Medulla oblongata (tissue), 1 donor: ENCODE data around the gene SPACA4.

Source experiments
- DNase-seq: peaks from one replicate; pipeline ENCODE4 v3.0.0-alpha.2; 2015; ENCODE audit errors: extremely low spot score

SPACA4 gene

DNA sequence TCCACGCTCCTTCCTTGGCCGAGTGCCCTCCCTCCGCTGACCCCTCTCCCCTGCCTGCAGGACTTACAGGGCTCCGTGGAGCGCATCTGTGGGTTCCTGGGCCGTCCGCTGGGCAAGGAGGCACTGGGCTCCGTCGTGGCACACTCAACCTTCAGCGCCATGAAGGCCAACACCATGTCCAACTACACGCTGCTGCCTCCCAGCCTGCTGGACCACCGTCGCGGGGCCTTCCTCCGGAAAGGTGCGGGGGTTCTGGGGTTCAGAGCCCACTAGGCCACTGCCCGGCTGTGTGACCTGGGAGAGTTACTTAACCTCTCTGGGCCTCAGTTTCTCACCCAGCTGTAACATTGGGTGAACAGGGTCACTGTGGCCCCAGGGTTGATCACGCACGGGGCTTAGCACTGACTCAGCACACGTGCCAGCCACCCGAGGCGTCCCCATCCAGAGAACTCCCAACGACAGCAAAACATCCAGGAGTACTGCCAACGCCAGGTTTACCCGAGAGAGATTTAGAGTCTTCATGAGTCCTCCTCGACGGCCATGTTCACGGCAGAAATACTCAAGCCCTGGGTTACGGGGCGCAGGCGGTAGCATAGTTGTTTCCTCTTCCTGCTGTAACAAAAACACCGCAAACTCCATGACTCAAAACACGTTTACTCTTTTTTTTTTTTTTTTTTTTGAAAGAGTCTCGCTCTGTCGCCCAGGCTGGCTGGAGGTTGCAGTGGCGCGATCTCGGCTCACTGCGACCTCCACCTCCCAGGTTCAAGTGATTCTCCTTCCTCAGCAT, 9.7 kb upstream of the SPACA4 start:
- DNase-seq: no peak

GRCh38 chr19:48598996-48599700, 7.4 kb upstream of the SPACA4 start:
- no peak for DNase-seq

DNA sequence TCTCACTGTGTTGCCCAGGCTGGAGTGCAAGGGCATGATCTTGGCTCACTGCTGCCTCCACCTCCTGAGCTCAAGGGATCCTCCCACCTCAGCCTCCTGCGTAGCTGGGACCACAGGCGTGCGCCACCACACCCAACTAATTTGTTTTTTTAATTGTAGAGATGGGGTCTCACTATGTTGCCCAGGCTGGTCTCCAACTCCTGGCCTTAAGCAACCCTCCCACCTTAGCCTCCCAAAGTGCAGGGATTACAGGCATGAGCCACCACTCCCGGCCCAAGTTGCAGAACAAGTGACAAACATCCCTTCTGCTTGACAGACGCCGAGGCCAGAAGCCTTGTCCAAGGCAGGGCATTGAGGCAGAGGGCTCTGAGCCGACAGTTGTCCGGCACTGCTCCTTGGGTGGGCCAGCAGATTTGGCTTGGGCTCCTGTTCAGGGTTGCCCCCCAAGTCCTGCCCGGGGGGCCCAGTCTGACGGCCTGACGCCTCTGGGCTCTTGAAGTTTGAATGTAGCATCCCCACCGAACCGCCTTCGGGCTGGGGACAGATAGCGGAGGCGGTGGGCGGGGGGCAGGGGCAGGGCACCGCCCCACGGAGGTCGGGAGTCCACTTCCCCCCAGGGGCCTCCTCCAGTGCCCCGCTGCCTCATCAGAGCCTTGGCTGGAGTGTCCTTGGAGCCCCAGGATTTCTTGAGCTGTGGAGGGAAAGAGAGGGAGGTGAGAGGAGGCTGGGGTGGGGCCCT, 5.7 kb upstream of the SPACA4 start:
- no peak for DNase-seq

DNA sequence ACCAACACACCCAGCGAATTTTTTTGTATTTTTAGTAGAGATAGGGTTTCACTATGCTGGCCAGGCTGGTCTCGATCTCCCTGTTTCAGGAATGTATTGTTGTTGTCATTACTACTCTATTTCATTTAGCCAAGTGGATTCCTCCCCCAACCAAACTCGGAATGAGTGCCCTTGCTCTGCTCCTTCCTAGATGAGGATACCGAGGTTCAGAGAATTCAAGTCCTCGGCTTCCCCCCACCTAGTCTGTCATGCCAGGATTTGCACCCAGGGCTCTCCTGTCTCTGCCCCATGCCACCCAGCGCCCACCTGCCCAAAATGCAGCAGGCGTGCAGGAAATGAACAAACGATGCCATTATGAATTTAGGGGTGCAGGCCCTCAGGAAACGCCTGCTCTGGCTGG, 3.5 kb upstream of the SPACA4 start:
- no peak for DNase-seq

GRCh38 chr19:48603449-48603848, 3.1 kb upstream of the SPACA4 start:
- no peak for DNase-seq

GRCh38 chr19:48603850-48604249, 2.7 kb upstream of the SPACA4 start:
- no peak for DNase-seq

- no peak for DNase-seq
Observed at GRCh38 chr19:48607359-48607755, 815 bp downstream of the SPACA4 start.

DNA sequence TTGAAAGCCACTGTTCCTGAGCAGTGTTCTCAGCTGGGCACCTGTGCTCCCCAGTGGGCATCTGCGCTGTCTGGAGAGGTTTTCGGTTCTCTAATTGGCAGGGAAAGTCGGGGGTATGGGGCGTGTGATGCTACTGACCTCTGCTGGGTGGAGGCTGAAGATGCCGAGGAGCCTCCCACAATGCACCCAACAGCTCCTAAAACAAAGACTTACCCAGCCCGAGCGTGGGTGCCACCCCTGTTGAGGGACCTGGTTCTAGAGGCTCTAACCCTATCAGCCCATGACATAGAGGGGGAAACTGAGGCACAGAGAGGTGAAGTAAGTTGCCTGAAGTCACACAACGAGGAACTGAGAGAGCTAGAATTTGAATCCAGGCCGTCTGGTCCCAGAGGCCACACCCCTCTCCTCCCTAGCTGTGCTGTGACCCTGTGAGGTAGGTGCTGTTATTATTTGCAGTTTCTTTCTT, 2.3 kb downstream of the SPACA4 start:
- peak; percentile 73 for DNase-seq

DNA sequence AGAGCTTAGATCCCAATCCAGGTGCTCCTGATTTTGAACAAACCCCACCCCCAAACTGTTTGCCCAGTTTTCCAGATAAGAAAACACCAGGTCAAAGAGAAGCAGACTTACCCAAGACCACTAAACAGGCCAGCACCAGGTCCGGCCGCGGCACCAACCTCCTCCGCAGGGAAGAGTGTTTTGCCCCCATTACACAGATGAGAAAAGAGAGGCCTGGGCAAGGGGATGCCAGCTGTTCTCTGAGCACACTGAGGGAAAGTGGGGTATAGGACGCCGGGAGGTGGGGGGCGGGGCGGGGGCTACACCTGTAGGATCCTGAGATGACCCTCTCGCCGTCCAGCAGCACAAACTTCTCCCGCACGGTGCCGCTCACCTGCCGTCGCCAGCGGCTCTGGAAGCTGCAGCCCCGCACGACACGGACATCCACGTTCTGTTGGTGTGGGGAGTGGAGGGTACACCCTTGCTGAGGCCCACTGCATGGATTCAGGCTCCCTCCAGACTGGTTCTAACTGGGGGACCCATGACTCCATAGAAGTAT, 3.1 kb downstream of the SPACA4 start:
- no peak for DNase-seq

DNA sequence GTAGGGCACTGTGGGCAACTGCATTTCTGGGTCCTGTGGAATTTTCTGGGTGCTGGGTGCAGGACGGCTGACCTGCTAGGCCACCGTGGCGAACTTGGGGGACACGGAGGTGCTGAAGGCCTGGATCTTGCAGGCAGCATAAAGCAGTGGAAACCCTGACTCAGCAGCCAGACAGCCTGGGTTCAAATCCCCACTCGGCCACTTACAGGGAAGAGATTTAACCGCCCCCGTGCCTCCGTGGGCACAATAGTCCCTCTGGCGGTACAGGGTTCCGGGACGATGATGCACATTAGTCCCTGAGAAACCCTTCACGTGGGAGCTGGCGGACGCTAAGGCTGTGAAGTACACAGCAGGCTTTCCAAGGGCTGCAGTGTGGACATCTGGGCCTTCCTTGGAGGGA, 5.3 kb downstream of the SPACA4 start:
- DNase-seq: no peak

- DNase-seq: no peak
Observed at GRCh38 chr19:48613024-48613851, 6.7 kb downstream of the SPACA4 start.

DNA sequence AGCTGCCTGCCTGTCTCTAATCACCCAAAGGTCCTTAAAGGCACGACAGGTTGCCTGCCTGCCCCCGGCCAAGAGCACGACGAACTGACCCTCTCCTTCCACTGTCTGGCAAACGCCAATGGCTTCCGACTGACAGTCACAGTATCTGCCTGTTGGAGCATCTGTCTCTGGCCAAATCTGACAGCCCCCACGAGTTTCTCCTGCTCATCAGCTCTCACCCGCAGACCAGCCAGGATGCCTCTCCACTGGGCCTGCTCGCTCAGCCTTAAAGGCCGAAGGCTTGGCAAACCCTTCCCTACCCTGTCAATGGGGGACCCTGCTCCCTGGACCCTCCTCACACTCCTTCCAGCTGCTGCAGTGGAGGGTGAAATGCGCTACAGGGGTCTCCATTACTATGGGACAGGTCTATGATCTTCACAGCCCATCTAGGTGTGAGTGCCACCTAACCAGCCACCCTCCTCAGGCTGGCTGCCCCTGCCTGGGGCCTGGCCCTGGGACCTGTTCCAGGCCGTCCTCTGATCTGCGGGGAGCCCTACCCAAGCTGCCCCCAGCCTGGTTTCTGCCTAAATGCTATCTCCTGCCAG, 7.4 kb downstream of the SPACA4 start:
- DNase-seq: no peak

DNA sequence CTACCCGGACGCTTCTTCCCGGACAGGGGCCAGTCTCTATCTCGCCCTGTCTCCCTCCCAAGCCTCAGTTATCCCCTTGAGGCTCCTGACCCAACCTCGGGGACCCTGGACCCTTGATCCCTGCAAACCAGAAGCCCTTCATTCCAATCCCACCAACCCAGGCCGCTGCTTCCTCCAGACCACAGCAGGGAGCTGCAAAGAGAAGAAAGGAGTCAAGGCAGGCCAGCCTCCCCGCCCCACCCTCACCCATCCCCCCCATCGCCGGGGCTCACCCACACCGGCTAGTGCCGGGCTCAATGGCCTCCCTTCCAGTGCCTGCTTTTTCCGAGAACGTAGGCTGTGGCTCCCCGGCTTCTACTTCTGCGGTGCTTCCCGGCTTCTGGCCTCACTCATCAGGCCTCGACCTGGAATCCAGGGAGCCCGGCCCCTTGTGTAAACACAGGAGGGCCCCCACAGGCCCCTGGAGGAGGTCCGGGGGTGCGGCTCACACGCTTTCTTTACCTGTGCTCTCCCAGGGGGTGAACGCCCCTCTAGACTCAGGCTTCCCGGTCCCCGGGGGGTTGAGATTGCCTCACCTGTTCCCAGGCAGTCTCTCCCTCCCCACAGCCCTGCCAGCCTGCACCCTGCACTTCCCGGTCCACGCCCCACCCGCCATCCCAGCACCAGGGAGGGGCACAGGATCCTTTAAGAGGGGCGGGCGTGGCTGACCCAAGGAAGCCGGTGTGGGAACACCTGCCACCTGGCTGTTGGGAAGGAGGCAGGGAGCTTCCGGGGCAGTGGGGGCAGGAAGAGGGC, 8.1 kb downstream of the SPACA4 start, which contains the start of gene FAM83E:
Gene FAM83E (minus strand): TSS at position 641 of the 795 bp plus-strand sequence. CDS start 1,704 bp downstream, outside the sequence.
- DNase-seq: no peak

DNA sequence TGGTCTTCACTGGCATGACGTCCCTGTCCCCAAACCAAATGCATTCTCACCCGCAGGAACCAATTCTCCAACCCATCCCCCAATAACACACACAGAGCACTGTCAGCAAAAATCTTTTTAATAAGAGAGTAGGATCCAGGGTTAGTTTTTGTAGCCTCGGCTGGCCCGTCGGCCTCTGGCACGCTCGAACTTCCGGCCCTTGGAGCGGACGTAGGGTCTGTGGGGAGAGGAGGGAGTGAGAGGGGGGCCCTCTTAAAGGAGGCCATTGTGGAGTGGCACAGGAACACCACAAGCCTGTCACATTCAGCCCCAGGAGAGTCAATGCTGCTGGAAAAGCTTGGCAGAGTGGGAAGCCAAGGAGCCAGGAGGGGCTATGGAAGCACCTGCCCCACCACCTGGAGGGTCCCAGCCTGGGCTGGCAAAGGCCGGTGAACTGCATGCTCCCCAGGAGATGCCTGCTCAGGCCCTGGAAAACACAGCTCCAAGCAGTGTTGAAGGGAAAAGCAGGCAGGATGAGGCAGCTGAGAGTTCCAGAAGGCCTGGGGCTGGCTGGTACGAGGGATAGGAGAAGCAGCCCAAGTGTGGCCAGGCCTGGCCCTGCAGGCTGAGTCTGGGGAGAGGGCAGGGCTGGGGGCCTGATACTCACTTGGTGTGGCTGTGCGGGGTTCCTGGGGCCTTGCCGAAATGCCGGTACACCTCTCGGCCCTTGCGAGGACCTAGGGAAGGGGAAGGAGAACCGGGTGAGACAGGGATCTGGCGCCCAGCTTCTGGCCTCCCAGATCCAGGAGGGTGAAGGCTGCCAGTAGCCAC, 8.9 kb downstream of the SPACA4 start:
- no peak for DNase-seq

- no peak for DNase-seq
Observed at GRCh38 chr19:48616041-48616436, 9.5 kb downstream of the SPACA4 start.

- DNase-seq: no peak
Observed at GRCh38 chr19:48616491-48617056, 10.0 kb downstream of the SPACA4 start.

GRCh38 chr19:48617146-48617937, 10.8 kb downstream of the SPACA4 start:
- peak; percentile 43 for DNase-seq
